Stimulated activated CD4-positive, alpha-beta T cell treated with anti-CD3 and anti-CD28 coated beads, Interleukin-15, amount 100 ng/mL, for 1 hour (primary cell): Measurements from ENCODE around the gene ZNF532.
"Not testable (repeated sequence)": the region's sequence is repeated elsewhere in the genome, so short reads cannot be mapped to it uniquely, and the experiment has no call there.

Source experiments
- DNase-seq, 2 donors: peaks; one replicate each; pipeline ENCODE4 v3.0.0-alpha.2; 2020; ENCODE audit warnings: low read depth in 1 of 2, low spot score in 1 of 2

Gene ZNF532

GRCh38 chr18:58847383-58848071 lies 17.1 kb upstream of the ZNF532 start:
- no peak for DNase-seq

DNA sequence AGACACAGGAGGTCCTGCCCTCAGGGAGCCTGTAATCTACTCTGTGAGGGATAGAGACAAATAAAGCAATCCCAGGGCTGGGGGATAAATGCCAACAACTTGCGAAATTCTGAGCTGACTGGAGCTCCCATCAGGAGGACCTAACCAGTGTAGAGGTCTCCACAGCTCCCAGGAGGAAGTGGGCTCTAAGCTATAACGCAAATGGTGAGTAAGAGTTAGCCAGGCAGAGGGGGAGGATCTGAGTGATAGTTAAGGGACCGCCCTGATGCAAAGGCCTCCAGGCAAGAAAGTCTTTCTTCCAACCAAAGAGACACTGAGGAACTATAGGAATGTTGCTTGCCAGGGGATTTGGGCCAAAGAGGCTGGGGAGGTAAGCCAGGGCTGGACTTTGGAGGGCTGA lies 16.0 kb upstream of the ZNF532 start:
- DNase-seq, result no peak

GRCh38 chr18:58850786-58851469 lies 13.7 kb upstream of the ZNF532 start:
- no peak for DNase-seq

- no peak for DNase-seq
Measured at GRCh38 chr18:58851856-58852255, 12.8 kb upstream of the ZNF532 start.

DNA sequence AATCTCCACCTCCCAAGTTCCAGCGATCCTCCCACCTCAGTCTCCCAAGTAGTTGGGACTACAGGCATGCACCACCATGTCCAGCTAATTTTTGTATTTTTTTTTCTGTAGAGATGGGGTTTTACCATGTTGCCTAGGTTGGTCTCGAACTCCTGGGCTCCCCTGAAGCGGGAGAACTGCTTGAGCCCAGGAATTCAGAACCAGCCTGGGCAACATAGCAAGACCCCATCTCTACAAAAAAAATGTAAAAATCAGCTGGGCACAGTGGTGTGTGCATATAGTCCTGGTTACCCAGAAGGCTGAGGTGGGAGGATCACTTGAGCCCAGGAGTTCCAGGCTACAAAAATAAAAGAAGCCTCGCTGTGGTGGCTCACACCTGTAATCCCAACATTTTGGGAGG lies 12.0 kb upstream of the ZNF532 start:
- no peak for DNase-seq

DNA sequence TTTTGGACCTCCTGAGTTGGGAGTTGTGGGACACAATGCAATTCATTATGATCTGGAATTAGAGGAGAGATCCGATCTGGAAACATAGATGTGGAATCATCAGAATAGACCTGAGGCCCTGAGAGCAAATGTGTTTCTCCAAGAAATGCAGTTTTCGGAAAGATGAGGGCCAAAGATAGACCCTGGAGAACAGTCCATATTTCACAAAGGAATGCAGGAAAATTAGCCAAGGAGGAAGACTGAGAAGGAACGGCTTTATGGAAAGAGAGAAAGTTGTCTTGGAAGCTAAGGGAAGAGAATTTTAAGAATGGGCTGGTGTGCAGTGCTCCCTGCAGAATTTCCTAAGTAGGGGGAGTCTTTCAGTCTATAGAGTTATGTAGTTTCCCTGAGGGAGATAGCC lies 11.1 kb upstream of the ZNF532 start:
- DNase-seq, result no peak

DNA sequence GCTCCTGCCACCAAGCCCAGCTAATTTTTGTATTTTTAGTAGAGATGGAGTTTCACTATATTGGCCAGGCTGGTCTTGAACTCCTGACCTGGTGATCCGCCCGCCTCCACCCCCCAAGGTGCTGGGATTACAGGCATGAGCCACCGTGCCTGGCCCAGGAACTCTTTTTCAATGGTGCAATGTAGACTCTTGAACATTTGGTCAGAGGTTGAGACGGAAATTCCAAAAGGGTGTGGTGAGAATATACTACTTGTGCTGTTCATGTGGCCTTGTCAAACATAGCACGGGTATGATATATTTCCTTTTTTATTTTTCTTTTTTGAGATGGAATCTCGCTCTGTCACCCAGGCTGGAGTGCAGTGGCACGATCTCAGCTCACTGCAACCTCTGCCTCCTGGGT lies 9.2 kb upstream of the ZNF532 start:
- not testable (repeated sequence) for DNase-seq

DNA sequence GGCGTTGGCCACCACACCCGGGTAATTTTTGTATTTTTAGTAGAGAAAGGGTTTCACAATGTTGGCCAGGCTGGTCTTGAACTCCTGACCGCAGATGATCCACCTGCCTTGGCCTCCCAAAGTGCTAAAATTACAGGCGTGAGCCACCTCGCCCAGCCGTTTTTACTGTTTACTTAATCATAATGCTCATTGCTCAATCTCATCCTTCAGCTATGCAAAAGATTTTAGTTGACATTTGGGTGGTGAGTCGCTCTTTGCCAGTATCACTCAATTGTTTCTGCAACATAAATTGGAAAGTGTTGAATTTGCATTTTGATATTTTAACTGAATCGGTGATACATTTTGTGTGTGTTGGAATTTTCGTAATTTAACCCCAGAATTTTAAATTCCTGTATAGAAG lies 7.8 kb upstream of the ZNF532 start:
- no peak for DNase-seq

DNA sequence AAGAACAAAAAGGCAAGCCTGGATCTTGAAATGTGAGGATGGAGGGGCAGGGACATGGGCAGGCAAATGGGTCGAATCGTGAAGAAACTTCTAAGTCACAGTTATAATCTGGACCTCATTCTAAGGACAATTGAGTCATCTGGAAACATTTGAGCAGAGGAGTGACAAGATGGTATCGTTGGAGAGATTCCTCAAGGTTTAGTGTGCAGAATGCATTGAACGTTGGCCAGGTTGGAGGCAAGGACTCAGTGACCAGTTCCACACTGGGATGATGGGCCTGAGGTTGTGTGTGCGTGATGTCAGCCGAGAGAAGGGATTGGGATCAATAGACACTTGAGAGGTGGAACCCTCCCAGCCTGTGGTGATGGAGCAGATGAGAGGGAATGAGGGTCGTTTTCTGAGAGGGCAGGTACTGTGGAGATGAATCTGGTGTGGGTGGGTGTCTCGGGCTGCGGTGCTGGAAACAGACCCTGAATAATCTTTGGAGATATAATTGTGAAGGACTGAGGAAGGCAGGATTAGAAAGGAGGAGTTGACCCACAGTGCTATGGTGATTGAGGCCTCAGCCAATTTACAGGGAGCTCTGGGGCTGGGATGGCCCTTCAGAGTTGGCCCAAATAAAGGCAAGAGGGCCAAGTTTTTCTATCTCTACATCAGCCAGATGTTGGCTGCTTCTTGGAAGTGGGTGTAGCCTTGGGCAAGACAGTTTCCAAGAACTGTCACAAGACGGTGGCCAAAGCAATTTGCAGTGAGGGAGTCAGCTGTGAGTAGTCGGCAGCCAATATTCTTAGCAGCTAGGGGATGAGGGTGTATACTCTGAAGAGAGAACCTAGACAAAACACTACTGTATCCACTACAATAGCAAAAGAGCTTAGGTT lies 5.8 kb upstream of the ZNF532 start:
- DNase-seq, result no peak

DNA sequence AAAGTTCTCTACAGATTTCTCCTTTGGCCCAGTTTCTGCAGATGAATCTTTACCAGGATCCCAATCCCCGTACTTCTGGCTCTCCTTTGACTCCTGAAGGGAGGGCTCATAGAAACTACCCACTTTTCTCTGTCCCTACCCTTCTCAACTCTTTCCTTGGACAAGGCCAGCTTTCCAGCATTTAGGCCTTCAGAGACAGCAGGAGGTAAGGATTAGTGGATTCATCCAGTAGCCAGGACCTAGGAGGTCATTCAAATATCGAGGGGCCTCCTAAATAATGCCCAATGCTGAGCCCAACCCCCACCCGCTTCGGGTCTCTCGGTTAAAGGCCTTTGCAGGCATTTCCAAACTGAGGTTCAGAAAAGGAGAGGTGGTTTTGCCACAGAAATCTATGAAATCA lies 4.8 kb upstream of the ZNF532 start:
- DNase-seq, result no peak

GRCh38 chr18:58860747-58861231 lies 3.9 kb upstream of the ZNF532 start:
- DNase-seq, result no peak

GRCh38 chr18:58861353-58861752 lies 3.3 kb upstream of the ZNF532 start:
- no peak for DNase-seq

DNA sequence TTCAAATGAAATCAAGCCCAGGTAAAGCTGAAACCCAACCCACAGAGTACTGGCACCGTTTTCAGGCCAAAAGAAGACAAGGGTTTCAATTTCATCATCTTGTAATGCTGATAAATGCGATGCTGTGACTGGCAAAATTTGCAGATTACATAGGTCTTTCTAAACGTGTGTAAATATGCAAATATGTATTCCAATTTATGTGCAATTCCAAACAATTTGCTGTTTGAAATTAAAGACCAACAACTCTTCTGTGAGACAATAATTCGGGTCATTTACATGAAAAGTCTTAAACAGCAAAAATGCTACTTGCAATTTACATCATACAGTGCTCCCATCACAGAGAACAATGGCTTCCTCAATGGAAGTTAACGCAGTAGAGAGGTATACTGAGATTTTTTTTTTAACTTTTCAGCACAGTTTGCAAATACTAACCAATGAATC lies 2.8 kb upstream of the ZNF532 start:
- DNase-seq, result no peak

DNA sequence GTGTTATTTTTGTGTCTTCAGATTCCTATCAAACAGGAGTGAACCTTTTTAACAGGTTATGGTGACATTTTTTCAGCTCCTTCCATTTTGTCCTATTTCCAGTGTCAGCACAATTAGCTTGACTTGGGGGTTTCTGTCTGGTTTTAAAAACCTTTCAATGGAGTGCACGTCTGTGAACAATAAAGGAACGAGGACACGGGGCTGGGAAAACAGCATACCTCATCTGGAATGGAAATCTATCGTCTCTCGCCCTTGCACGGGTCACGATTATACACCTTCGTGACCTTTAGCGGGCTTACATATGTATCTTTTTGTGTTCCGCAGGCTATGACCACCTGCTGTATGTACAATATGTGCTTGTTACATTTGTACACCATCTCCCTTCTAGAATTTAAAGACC lies 2.3 kb upstream of the ZNF532 start:
- DNase-seq, result no peak

GRCh38 chr18:58862851-58863538 lies 1.7 kb upstream of the ZNF532 start:
- peak in 1 of 2 donors; percentile 13 for DNase-seq

DNA sequence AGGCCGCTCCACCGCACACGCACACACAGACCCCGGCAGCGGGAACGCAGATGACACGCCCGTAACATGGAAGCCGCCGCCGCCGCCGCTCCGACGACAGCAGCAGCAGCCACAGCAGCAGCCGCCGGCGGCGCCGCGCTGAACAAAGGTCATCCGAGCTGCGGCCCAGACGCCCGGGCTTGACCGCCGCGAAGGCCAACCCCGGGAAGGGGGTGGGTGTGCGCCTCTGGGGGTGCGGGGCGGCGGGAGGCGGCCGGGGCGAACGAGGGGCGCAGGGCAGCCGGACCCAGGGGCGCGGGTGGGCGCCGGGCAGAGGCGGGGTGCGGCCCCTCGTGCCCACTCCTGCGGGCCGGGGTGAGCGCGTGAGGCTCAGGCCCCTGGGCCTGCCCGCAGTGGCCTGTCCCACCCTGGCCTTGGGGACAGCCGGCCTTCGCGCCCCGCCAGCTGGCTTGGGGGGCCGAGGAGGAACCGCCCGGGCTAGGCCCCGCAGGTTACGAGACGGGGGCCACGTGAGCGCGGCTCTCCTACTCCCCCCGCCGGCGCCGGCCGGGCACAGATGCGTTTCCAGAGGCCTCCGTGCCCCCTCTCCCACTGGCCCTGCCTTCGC lies 1.0 kb upstream of the ZNF532 start:
- DNase-seq, result peak in 1 of 2 donors; percentile 17

DNA sequence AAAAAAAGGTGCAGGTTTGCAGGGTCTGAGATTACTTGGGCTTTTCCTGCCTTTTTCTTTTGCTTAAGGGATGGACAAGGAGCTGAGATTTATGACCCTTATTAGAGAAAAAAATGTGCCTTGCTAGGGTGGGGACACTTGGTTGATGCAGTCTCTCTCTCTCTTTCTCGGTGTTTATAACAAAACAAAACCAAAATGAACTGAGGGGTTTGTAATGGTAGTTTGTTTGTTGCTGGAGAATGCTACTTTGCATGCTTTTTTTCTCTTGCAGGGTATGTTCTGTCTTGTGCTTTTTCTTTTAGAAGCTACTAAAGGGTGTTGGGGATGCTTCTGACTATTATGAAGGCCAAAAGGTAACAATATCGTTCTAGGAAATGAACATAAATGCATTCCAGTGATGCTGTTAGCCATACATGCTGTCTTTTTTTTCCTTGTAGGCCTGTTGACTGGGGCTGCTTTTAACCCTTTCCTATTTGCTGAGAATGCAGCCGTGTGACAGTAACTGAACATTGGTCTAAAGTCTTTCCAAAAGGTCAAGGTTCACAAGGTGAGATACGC lies 435 bp downstream of the ZNF532 start:
- DNase-seq, result no peak

GRCh38 chr18:58865701-58866065 lies 1.0 kb downstream of the ZNF532 start:
- DNase-seq, result no peak

DNA sequence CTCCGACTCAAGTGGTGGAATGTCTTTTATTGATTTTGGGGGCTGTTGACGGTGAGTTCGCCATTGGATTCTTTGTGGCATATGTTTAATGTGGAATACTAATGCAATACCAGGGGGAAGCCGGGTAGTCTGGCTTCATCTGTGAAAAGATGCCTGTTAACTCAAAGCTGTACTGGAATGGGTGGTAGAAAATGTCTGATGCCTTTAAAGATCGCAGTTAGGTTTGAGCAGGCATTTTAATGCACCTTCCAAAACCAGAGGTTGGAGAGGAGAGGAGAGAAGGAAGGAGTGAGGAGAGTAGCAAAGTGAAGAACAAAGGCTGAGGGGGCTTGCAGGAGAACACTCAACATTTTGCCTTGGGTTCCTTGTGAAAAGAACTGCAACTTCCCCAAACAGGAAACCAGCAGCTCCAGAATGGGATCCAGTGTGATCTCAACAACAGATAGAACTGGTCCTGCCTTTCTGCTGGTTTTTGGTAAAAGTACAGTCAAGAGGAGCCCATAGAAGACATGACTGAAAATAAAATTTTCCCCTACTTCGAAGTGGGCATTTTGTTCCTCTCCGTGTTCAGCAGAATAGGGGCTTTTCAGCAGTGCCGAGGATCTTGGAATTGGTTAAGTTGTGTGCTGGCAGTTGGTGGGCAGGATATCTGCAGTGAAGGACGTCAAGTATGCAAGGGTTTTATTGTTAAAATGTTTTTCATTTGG lies 1.5 kb downstream of the ZNF532 start:
- no peak for DNase-seq

DNA sequence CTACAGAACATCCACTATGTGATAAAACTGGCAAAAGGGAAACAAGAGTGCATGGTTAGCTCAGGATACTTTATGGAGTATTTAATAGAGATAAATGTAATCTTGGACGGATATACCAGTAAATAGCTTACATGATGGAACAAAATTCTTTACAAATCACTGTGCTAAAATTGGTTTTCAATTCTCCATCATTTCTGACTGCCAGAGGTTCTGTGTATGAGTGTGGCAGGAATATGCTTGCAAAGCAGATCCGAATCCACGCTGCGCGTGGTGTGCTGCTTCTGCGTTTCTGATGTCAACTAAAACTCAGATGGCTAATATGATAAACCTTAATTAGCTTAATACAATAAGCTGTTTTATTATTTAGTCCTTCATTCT lies 2.1 kb downstream of the ZNF532 start:
- DNase-seq, result no peak
